Right cardiac atrium (tissue), 5 donors: Measurements from ENCODE around the gene OR7G3. TPM values are rescaled to one million over a fixed set of nuclear protein-coding genes. Genes with fewer than 3 reads are reported as not detected.

ENCODE experiments used
- ATAC-seq, 2 donors: fragments of 200-7000 bp; cut with Tn5 transposase; one replicate each; pipeline versions ENCODE4 v1.8.0 to v1.9.1; 2020; ENCODE audit warnings: moderate library complexity in 2 of 2, mild to moderate bottlenecking in 1 of 2
- DNase-seq, 3 donors: peaks; one replicate each; pipeline ENCODE4 v3.0.0-alpha.2; 2020
- H3K27ac ChIP-seq: one replicate; pipeline ENCODE4 v1.5.1; 2013; ENCODE audit warnings: mild to moderate bottlenecking, low read length, control low read depth, moderate library complexity
- H3K27me3 ChIP-seq: one replicate; pipeline ENCODE4 v1.6.1; 2013; ENCODE audit not compliant: control insufficient read depth, insufficient read depth
- H3K4me1 ChIP-seq: one replicate; pipeline ENCODE4 v1.6.1; 2013; ENCODE audit warnings: low read length; ENCODE audit not compliant: control insufficient read depth, insufficient read depth
- H3K4me3 ChIP-seq: one replicate; pipeline ENCODE4 v1.5.1; 2013; ENCODE audit warnings: low read length, control low read depth
- H3K9me3 ChIP-seq: one replicate; pipeline ENCODE4 v1.6.1; 2013; ENCODE audit warnings: low read length; ENCODE audit not compliant: control insufficient read depth
- WGBS: extraction: QIAGEN DNeasy Blood & Tissue Kit; methylation state at CpG from one replicate; pipeline ENCODE4 v1.1.7; 2013; 5-methylcytosine and 5-hydroxymethylcytosine counted together
- intact Hi-C, 4 donors: fragments of 100-400 bp; cut with DNase I; formaldehyde crosslinking; loops; one replicate each; pipeline versions ENCODE4 v1.11.0 to v1.14.0; 2022 to 2023
- polyA plus RNA-seq: library from polyadenylated mRNA; stranded (reverse); fragments of 200-250 nt; gene quantifications from one replicate; pipeline ENCODE4 v1.2.3, GENCODE V29; 2013
- total RNA-seq, 4 donors: library from RNA; stranded (reverse); fragmentation: NEBNext Ultra II Directional; extraction: Animal tissue kit (Norgen Biotek cat#: 25700); gene quantifications; one replicate each; pipeline ENCODE4 v1.2.1, GENCODE V29; 2021
- donor health status: healthy with polysubstance abuse.
- donor health status: DM: no; HTN: yes; CAD: no.
- donor health status: DM: no; HTN: no; CAD: no.
- donor health status: DM: no; HTN: yes; CAD: no; lungs with severe emphysema.
- donor health status: DM: yes; HTN: yes; CAD: no.

OR7G3 gene
- total and polyA plus RNA-seq, 5 donors: not detected

DNA sequence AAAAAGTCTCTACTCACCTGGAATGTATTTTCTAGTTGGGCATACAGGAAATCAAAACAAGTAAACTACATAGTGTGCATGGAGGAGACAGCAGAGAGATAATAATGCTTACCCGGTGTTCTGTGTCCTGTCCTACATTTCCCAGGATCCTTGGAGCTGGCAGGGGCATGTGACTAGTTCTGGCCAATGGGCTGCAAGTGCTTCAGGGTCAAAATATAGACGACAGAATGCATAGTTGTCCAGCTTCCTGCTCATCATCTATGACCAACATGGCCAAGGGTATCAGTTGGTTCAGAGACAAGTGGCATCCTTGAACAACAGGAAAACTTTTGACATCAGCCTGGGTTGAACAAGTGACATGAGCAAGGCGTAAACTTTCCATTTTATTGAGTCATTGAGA is 21.9 kb upstream of the OR7G3 start:
- 97% methylated on average over 3 of the region's 3 CpGs for WGBS
- H3K4me3 ChIP-seq: no peak overlapping the region
- H3K9me3 ChIP-seq: no peaks in the 10 kb centered on the region
- no peaks in the 10 kb centered on the region for H3K27me3 ChIP-seq
- H3K27ac ChIP-seq: no peak overlapping the region
- ATAC-seq: no peak
- no peak for DNase-seq
- H3K4me1 ChIP-seq: no peaks in the 10 kb centered on the region
- intact Hi-C loops: no loop called here

- 93% methylated on average over 1 of the region's 1 CpG for WGBS
- Histone ChIP-seq H3K27me3 (no peaks in the 10 kb centered on the region), H3K4me1 (no peaks in the 10 kb centered on the region), H3K4me3 (no peak overlapping the region), H3K9me3 (no peaks in the 10 kb centered on the region), H3K27ac (no peak overlapping the region)
- DNase-seq (no peak), ATAC-seq (no peak)
- intact Hi-C loops: no loop called here
These were observed 20.1 kb upstream of the OR7G3 start for GRCh38 chr19:9146882-9147281.

GRCh38 chr19:9144920-9145319 is 18.2 kb upstream of the OR7G3 start:
- H3K4me1 ChIP-seq: no peaks in the 10 kb centered on the region
- DNase-seq: no peak
- ATAC-seq: no peak
- intact Hi-C loops: no loop called here
- no peak overlapping the region for H3K4me3 ChIP-seq
- WGBS: 99% methylated on average over 5 of the region's 5 CpGs
- H3K27ac ChIP-seq: no peak overlapping the region
- no peaks in the 10 kb centered on the region for H3K9me3 ChIP-seq
- no peaks in the 10 kb centered on the region for H3K27me3 ChIP-seq

DNA sequence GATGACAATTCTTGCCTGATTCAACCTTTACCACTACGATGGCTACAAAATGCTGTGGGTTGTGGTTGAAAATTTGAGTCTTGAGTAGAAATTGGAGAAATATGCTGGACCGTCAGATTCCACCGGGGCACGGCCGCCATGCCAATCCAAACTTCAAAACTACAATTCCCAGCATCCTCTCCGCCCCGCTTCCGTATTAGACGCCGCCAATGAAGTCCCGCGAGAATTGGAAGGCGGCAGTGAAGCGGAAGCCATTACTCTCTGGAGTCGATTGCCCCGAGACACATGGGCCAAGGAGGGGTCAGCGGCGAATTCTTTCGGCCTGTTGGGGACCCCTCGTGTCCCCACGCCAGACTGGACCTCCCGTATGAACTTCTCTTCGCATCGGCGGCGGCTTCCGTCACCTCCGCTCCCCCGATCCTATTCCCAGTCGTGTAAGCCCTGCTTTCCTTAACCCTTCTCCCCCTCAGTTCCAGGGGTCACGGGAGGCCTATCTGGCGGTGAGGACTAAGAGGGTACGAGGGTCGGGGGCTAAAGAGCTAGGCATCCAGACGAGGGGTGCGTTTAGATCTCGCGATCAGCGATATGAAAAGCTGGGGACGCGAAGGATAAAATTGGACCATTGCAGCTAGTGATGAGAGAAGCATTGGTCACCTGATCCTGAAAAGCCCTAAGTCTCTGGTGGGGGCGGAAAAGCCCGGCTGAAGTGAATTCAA is 13.6 kb upstream of the OR7G3 start, which contains the start of gene ZNF317:
TSS of gene ZNF317 (plus strand) at position 239 of the 716 bp plus-strand sequence. CDS start 15,620 bp downstream, outside the sequence.
- intact Hi-C loops: no loop called here
- H3K27ac ChIP-seq: peak within 1 kb of the TSS; percentile 89
- ATAC-seq: peak; percentile 99
- H3K4me3 ChIP-seq: peak within 1 kb of the TSS; percentile 89
- peak; percentile 93 to 98 (median 95) for DNase-seq
- WGBS: under 1% methylated on average over 43 of the region's 43 CpGs
- H3K4me1 ChIP-seq: no peaks in the 10 kb centered on the region
- H3K27me3 ChIP-seq: no peaks in the 10 kb centered on the region
- H3K9me3 ChIP-seq: no peaks in the 10 kb centered on the region

- H3K27ac ChIP-seq: no peak overlapping the region
- DNase-seq (no peak), ATAC-seq (no peak)
- 28% methylated on average over 8 of the region's 8 CpGs for WGBS
- no peaks in the 10 kb centered on the region for H3K9me3 ChIP-seq
- H3K4me3 ChIP-seq: peak overlapping the region; percentile 89
- no peaks in the 10 kb centered on the region for H3K4me1 ChIP-seq
- intact Hi-C loops: loop anchor here in 1 of 4 donors (10.0 kb wide), 1 partner anchor 655 kb away; no protein-coding TSS in a partner anchor
- H3K27me3 ChIP-seq: no peaks in the 10 kb centered on the region
These were observed 12.9 kb upstream of the OR7G3 start for GRCh38 chr19:9139609-9140158.

GRCh38 chr19:9132422-9132821 is 5.7 kb upstream of the OR7G3 start:
- Histone ChIP-seq H3K4me3 (no peak overlapping the region), H3K27ac (no peak overlapping the region), H3K27me3 (no peaks in the 10 kb centered on the region), H3K4me1 (no peaks in the 10 kb centered on the region), H3K9me3 (no peaks in the 10 kb centered on the region)
- ATAC-seq (no peak), DNase-seq (no peak)
- intact Hi-C loops: loop anchor here in 1 of 4 donors (10.0 kb wide), 1 partner anchor 662 kb away; no protein-coding TSS in a partner anchor
- WGBS: 55% methylated on average over 5 of the region's 5 CpGs

DNA sequence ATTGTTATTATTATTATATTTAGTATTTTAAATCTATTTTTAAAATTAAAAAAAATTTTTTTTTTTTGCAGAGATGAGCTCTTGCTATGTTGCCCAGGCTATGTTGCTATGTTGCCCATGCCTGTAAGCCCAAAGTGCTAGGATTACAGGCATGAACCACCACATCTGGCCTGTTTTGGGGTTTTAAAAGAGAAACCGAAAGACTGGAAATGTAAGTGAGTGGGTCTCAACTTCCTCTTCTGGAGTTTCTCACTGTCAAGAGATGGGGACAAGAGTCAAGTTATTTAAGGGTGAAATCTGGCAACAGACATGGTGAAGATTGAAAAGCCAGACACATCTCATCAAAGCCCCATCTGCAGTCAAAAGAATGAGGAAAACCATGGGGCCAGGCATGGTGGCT is 4.2 kb upstream of the OR7G3 start:
- no peaks in the 10 kb centered on the region for H3K4me1 ChIP-seq
- no peak for ATAC-seq
- H3K4me3 ChIP-seq: no peak overlapping the region
- DNase-seq: no peak
- no peaks in the 10 kb centered on the region for H3K9me3 ChIP-seq
- intact Hi-C loops: loop anchor here in 1 of 4 donors (10.0 kb wide), 1 partner anchor 664 kb away; no protein-coding TSS in a partner anchor
- no peaks in the 10 kb centered on the region for H3K27me3 ChIP-seq
- WGBS: 43% methylated on average over 1 of the region's 1 CpG
- H3K27ac ChIP-seq: no peak overlapping the region

- no peak for ATAC-seq
- Histone ChIP-seq H3K27ac (no peak overlapping the region), H3K9me3 (no peaks in the 10 kb centered on the region), H3K4me3 (no peak overlapping the region), H3K27me3 (no peaks in the 10 kb centered on the region), H3K4me1 (no peaks in the 10 kb centered on the region)
- WGBS: 55% methylated on average over 3 of the region's 3 CpGs
- intact Hi-C loops: no loop called here
- no peak for DNase-seq
These were observed 1.4 kb upstream of the OR7G3 start for GRCh38 chr19:9128171-9128570.

GRCh38 chr19:9116547-9116946 is 10.2 kb downstream of the OR7G3 start:
- ATAC-seq (no peak), DNase-seq (no peak)
- H3K27ac ChIP-seq: no peak overlapping the region
- H3K4me1 ChIP-seq: no peaks in the 10 kb centered on the region
- intact Hi-C loops: no loop called here
- WGBS: 43% methylated on average over 5 of the region's 5 CpGs
- no peaks in the 10 kb centered on the region for H3K27me3 ChIP-seq
- H3K4me3 ChIP-seq: no peak overlapping the region
- no peaks in the 10 kb centered on the region for H3K9me3 ChIP-seq

DNA sequence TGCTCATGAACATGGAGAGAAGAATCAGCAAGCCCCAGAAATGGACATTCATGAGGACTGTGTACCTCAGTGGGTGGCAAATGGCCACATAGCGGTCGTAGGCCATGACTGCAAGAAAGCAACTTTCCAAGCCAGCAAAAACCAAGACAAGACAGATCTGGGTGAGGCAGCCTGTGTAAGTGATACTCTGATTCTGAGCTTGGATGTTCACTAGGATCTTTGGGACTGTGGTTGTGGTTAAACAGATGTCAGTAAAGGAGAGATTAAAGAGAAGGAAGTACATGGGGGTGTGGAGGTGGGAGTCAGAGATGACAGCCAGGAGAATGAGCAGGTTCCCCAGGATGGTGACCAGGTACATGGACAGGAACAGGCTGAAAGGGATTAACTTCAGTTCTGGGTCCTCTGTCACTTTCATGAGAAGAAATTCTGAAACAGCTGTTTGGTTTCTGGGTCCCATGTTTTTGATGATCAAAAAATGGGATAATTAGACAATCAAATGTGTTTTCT is 11.4 kb downstream of the OR7G3 start, which contains the start of gene OR7G1:
TSS of gene OR7G1 (minus strand) at position 457 of the 507 bp plus-strand sequence. CDS start at position 457, 0 bp downstream.
- intact Hi-C loops: no loop called here
- Histone ChIP-seq H3K27ac (no peak within 1 kb of the TSS), H3K4me3 (no peak within 1 kb of the TSS), H3K4me1 (no peaks in the 10 kb centered on the region), H3K27me3 (no peaks in the 10 kb centered on the region), H3K9me3 (no peaks in the 10 kb centered on the region)
- 79% methylated on average over 2 of the region's 2 CpGs for WGBS
- no peak for ATAC-seq
- no peak for DNase-seq

DNA sequence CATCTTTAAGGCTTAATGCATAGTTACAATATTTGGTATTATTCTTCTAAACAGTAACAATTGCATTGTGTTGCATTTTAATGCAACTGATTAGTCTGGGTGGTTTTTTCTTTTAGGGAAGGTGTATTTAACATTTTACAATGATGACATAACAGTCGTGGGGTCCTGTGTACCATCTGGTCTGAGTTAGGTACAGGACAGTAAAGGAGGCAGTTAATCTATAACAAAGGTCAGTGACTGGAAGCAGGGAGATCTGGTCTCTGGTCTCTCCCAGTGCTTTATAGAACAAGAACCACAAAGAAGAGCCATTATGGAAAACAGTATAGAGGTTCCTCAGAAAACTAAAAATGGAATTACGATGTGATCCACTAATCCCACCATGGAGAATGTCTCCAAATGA is 16.8 kb downstream of the OR7G3 start:
- no peak overlapping the region for H3K4me3 ChIP-seq
- intact Hi-C loops: no loop called here
- no peaks in the 10 kb centered on the region for H3K4me1 ChIP-seq
- DNase-seq: no peak
- no peak overlapping the region for H3K27ac ChIP-seq
- H3K27me3 ChIP-seq: no peaks in the 10 kb centered on the region
- WGBS: 57% methylated on average over 2 of the region's 2 CpGs
- H3K9me3 ChIP-seq: no peaks in the 10 kb centered on the region
- no peak for ATAC-seq
